Activated CD8-positive, alpha-beta T cell treated with anti-CD3 and anti-CD28 coated beads, Interleukin-2, amount 10 ng/mL, durations not matched to agents 7 days and 5 days (primary cell): ENCODE data around the gene TSHZ1. TPM values are rescaled to one million over a fixed set of nuclear protein-coding genes. Genes with fewer than 3 reads are reported as not detected.
"Not testable (repeated sequence)": the region's sequence is repeated elsewhere in the genome, so short reads cannot be mapped to it uniquely, and the experiment has no call there.

ENCODE experiments used
- ATAC-seq: fragments of 150-1000 bp; cut with Tn5 transposase; one replicate; pipeline ENCODE4 v1.10.0; 2021; ENCODE audit warnings: moderate library complexity
- CTCF ChIA-PET: fragments of 350-600 bp; sonication (Branson Sonifier 250); formaldehyde crosslinking; loops from one replicate; lab custom pipeline; 2021; ENCODE audit warnings: antibody characterized with exemption; lab: Charles Lee
- POLR2A ChIA-PET: fragments of 350-600 bp; sonication (Branson Sonifier 250); formaldehyde crosslinking; loops from one replicate; lab custom pipeline; 2021; ENCODE audit warnings: antibody characterized with exemption; lab: Charles Lee
- DNase-seq: peaks from one replicate; pipeline ENCODE4 v3.0.0-alpha.2; 2020
- H3K27ac Mint-ChIP-seq: one replicate; pipeline ENCODE4 v1.8.0; 2021; ENCODE audit warnings: mild to moderate bottlenecking, mixed read lengths
- H3K27me3 Mint-ChIP-seq: one replicate; pipeline ENCODE4 v1.8.0; 2021; ENCODE audit warnings: low read depth, mixed read lengths
- H3K36me3 Mint-ChIP-seq: one replicate; pipeline ENCODE4 v1.8.0; 2021; ENCODE audit warnings: low read depth, mixed read lengths
- H3K4me1 Mint-ChIP-seq: one replicate; pipeline ENCODE4 v1.8.0; 2021; ENCODE audit warnings: low read depth, mixed read lengths
- H3K4me3 Mint-ChIP-seq: one replicate; pipeline ENCODE4 v1.8.0; 2021; ENCODE audit warnings: mild to moderate bottlenecking, mixed read lengths
- H3K9me3 Mint-ChIP-seq: one replicate; pipeline ENCODE4 v1.8.0; 2022; ENCODE audit warnings: mixed read lengths; ENCODE audit not compliant: insufficient read depth
- total RNA-seq, 2 experiments: library from RNA; stranded (reverse); gene quantifications; one replicate each; pipeline ENCODE4 v1.2.3, GENCODE V29; 2021

TSHZ1 gene
- total RNA-seq, 2 experiments from 2014 or later, result 16.7 to 16.8 TPM

DNA sequence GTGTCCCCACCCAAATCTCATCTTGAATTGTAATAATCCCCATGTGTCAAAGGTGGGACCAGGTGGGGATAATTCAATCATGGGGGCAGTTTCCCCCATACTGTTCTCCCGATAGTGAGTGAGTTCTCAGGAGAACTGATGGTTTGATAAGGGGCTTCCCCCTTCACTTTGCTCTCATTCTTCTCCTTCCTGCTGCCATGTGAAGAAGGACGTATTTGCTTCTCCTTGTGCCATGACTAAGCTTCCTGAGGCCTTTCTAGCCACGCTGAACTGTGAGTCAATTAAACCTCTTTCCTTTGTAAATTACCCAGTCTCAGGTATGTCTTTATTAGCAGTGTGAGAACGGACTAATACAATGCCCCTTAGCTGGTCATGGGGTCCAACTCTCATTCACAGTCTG is 22.9 kb upstream of the TSHZ1 start:
- POLR2A ChIA-PET, H3K27me3 Mint-ChIP-seq, ATAC-seq, H3K27ac Mint-ChIP-seq, H3K9me3 Mint-ChIP-seq, DNase-seq, H3K4me1 Mint-ChIP-seq, H3K4me3 Mint-ChIP-seq, CTCF ChIA-PET, H3K36me3 Mint-ChIP-seq: not testable (repeated sequence)

DNA sequence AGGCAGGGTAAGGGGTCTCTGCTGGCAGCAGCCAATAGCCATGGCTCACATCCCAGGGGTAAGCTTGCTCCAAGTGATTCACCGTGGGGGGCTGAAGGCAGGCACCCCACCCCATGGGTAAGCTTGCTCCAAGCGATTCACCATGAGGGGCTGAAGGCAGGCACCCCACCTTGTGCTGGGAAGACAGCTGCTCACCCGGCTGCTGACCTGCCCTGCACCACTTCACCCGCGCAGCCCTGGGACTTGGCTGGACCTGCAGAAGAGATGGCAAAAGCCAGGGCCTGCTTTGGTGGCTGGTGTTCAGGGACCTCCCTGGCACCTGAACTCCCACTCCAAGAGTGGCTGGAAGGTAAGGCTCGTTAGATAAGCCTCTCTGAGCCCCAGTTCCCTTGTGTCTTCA is 20.9 kb upstream of the TSHZ1 start:
- Mint-ChIP-seq H3K27ac (no peak overlapping the region), H3K27me3 (no peaks in the 10 kb centered on the region), H3K9me3 (no peaks in the 10 kb centered on the region), H3K4me1 (no peaks in the 10 kb centered on the region), H3K4me3 (no peak overlapping the region), H3K36me3 (no peaks in the 10 kb centered on the region)
- ChIA-PET POLR2A (no interaction called here), CTCF (no interaction called here)
- ATAC-seq, result no peak
- DNase-seq, result no peak

DNA sequence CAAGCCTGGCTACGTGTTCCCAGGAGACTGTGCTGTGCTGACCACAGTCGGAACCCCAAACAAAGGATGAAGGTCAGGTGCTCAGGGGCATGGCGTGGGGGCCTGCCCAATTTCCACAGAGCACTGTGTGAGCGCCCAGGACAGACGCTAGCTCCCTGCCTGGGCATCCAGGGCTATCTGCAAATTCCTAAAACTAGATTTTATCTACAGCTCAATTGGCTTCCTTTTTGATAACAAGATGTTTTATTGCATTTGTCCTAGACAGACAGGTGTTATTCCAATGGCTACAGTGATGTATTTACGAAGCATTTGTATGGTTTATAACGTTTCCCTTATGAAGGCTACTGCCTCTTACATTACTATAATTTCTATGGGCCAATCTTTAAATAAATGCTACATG is 17.7 kb upstream of the TSHZ1 start:
- no peak for DNase-seq
- no peak overlapping the region for H3K4me3 Mint-ChIP-seq
- POLR2A ChIA-PET, result interaction anchor here (0.6 kb wide), 1 partner anchor 228 kb away, joined by 3 read pairs; no protein-coding TSS in a partner anchor
- ATAC-seq, result no peak
- H3K27ac Mint-ChIP-seq, result no peak overlapping the region
- H3K27me3 Mint-ChIP-seq, result no peaks in the 10 kb centered on the region
- CTCF ChIA-PET, result no interaction called here
- no peaks in the 10 kb centered on the region for H3K9me3 Mint-ChIP-seq
- peaks cover 3% of the 10 kb centered on the region for H3K36me3 Mint-ChIP-seq
- H3K4me1 Mint-ChIP-seq, result peaks cover 1% of the 10 kb centered on the region

DNA sequence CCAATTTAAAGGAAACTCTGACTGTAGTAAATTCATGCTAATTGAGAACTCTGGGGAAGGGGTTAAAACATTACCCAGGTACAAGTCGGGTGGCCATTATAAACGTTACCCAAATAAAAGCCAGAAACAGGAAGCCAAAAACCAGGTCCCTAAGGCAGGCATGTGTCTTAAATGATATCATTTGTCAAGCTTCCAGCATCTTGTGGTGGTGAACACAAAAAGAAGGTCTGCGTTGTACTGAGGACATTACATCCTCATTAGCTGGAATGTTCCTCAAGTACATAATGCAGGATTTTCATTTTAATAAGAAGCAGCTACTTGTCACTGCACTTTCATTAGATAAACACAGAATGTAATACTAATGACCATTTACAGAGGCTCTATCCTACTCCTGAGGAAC is 12.6 kb upstream of the TSHZ1 start:
- no peaks in the 10 kb centered on the region for H3K9me3 Mint-ChIP-seq
- H3K27me3 Mint-ChIP-seq, result no peaks in the 10 kb centered on the region
- H3K36me3 Mint-ChIP-seq, result peaks cover 26% of the 10 kb centered on the region
- no peak for DNase-seq
- POLR2A ChIA-PET, result interaction anchor here (1.0 kb wide), 1 partner anchor 11 kb away, joined by 3 read pairs; the partner anchor contains the start of gene PTGR3
- no peak overlapping the region for H3K27ac Mint-ChIP-seq
- no peak for ATAC-seq
- peaks cover 5% of the 10 kb centered on the region for H3K4me1 Mint-ChIP-seq
- H3K4me3 Mint-ChIP-seq, result no peak overlapping the region
- CTCF ChIA-PET, result no interaction called here

DNA sequence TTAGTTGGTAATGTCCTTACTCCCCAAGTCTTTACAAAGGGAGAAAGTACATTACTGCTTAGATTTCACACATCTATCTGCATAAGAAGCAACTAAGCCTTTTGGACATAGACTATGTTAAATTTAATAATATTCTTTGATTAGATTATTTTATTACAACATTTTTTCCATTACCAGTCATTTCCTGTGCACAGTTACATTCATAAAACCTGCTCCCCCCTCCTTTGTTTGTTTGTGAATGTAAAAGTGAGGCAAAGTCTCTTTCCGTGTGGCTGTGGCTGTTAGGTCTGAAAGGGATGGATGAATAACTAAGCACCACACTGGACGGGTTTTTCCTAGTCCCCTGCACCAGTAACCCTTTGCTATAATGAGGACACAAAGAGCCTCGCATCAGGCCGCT is 11.3 kb upstream of the TSHZ1 start:
- Mint-ChIP-seq H3K4me3 (no peak overlapping the region), H3K27ac (no peak overlapping the region), H3K36me3 (peaks cover 26% of the 10 kb centered on the region), H3K9me3 (no peaks in the 10 kb centered on the region), H3K4me1 (peaks cover 5% of the 10 kb centered on the region), H3K27me3 (peaks cover 2% of the 10 kb centered on the region)
- DNase-seq (no peak), ATAC-seq (no peak)
- ChIA-PET CTCF (no interaction called here), POLR2A (interaction anchor here (0.7 kb wide), 1 partner anchor 701 kb away, joined by 3 read pairs; no protein-coding TSS in a partner anchor)

DNA sequence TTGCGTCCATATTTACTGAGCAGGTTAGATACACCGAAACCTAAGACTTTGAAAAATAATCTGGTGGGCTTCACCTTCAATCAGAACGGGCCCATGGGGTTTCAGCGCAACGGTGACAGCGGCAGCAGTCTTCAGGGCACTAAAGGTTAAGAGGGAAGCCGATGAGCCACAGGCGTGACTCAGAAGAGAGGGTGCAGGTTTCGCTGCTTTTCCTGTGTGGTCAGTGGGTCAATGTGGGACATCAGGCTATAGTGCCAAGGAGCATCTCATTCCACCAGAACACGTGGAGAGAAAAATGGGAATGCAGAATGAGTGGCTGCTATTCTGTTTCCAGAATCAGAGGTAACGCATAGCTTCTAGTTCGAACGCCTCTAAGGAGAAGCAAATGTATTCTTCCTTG is 10.5 kb upstream of the TSHZ1 start:
- DNase-seq, result no peak
- H3K27ac Mint-ChIP-seq, result no peak overlapping the region
- ChIA-PET CTCF (no interaction called here), POLR2A (no interaction called here)
- H3K4me3 Mint-ChIP-seq, result no peak overlapping the region
- H3K36me3 Mint-ChIP-seq, result peaks cover 28% of the 10 kb centered on the region
- H3K9me3 Mint-ChIP-seq, result no peaks in the 10 kb centered on the region
- no peak for ATAC-seq
- peaks cover 6% of the 10 kb centered on the region for H3K27me3 Mint-ChIP-seq
- peaks cover 8% of the 10 kb centered on the region for H3K4me1 Mint-ChIP-seq

DNA sequence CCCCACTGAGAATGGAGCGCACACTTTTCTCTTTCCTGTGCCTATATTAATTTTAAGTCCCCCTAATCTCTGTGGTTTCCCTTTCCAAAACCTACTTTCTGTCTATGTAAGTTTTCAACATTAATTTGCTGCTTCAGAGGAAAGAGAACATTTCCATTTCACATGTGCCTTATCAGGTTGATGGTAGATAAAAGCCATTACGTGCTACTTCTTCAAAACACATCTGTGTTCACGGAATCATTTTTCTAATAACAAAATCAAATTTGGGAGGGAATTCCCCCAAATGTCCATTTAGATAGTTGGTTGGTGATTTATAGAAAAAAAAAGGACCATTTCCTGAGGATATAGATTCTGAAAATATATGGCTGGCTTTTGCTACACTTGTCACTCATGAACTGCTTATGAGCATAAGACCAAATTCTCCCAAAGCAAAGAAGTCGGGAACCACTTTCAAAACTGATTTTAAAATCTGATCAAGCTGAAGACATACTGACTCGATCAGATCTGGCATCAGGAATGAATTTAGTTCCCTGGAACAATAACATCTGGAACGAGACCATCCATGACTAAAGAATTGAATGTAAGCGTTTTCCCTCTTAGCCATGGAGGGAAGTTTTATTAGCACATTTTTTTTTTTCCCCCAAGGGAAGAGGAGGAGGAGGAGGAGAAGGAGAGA is 9.9 kb upstream of the TSHZ1 start:
- H3K27ac Mint-ChIP-seq, result no peak overlapping the region
- peaks cover 29% of the 10 kb centered on the region for H3K36me3 Mint-ChIP-seq
- no peak for DNase-seq
- ChIA-PET CTCF (no interaction called here), POLR2A (no interaction called here)
- peaks cover 14% of the 10 kb centered on the region for H3K4me1 Mint-ChIP-seq
- H3K4me3 Mint-ChIP-seq, result no peak overlapping the region
- H3K9me3 Mint-ChIP-seq, result no peaks in the 10 kb centered on the region
- H3K27me3 Mint-ChIP-seq, result peaks cover 11% of the 10 kb centered on the region
- no peak for ATAC-seq

DNA sequence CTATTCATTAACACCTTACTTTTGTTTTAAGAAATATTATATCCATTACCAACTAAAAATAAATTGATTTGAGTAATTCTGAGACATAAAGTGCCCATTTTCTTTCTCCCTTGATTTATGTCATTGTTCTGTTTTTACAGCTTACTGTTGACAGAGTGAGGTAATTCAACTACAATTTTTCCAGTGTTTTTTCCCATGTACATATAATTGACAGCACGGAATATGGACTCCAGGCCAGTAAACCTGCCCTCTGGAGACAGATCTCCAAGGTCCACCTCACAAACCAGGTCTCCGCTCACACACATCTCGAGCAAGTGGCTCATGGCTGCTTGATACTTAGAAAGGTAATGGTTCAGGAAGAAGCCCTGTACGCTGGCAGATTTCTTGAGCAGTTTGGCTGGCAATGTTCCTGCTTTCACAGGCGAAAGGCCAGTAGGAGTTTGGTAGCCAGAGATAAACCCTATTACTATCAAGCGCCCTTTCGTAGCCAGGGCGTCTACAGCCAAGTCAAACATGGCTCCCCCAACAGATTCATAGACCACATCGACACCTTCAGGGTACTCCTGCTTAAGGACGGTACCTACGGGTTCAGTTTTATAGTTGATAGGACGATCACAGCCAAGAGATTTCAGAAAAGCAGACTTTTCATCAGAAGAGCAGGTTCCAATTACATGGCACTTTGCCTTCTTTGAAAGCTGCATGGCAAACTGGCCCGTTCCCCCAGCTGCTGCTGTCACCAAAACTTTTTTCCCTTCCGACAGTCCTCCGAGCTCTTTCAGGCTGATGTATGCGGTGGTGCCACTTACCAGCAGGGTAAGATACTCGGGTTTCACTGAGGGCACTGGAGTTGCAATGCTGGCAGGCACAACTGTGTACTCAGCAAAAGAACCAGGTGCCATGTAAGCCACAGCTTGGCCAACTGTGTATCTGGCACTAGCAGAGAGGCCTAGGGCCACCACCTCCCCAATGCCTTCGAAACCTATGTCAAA is 9.0 kb upstream of the TSHZ1 start:
- Mint-ChIP-seq H3K4me1 (peaks cover 21% of the 10 kb centered on the region), H3K4me3 (no peak overlapping the region), H3K27me3 (peaks cover 19% of the 10 kb centered on the region), H3K27ac (no peak overlapping the region), H3K36me3 (peaks cover 28% of the 10 kb centered on the region), H3K9me3 (no peaks in the 10 kb centered on the region)
- POLR2A ChIA-PET, result no interaction called here
- CTCF ChIA-PET, result no interaction called here
- DNase-seq (no peak), ATAC-seq (no peak)

DNA sequence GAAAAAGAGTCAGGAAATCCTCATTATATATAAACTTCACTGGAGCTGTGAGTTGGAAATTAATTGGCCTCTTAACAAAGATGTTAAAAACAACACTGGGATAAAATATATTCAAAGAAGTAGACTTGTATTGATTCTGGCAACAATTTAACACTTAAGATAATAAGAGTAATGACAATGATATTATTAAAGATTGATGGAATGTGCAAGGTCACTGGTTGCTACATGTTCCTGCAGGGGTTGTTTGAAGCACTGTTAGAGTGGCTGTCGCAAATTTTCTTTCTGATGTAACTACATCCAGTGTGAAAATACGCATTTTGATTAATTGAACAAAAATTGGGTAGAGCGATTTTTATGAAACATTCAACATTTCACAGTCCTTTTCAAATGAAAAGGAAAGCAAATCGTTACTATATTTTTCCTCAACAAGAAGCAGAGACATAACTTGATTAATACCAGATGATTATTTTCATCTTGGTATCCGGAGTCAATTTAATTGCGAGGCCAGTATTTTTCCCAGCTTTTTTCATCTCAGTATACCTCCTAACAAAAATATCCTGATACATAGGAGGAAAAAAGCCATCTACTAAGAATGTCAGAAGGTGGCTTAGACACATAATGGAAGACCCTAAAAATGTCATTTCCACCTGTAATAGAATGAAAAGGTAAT is 7.8 kb upstream of the TSHZ1 start:
- no peak overlapping the region for H3K27ac Mint-ChIP-seq

DNA sequence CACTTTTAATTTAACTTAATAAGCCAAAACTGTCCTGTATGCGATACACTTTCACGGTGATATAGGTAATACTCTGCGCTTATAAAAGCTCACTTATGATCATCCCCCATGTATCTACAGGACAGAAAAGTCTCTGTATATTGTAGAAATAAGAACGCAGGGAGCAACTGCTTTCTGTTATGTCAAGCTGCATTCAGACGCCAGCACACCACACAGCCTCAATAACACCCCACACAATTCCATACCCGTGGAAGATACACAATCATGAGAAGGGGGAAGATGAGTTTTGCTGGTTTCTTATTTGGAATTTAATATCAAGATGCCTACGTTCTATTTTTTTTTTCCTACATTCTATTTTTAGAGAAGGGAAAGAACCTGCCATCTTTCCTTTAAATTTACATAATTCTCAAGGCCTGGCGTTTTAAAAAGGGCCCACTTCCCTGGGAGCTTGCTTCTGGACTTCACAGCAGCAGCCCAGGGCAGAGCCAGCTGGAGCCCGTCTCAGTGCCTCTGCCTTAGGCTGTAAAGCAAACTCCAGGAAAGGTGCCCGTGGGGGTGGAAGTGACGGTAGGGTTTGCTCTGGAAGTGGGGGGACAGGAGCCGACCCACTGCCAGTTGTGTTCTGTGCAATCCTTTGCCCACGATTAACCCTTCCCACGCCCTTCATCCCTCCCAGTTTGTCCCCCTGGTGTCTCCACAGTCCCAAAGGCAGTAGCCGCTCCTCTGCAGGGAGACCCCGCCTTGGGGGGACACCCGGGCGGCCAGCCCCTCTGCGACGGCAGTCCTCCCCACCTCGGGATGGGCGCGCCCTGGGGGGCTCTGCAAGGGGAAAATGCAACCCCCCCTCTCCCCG is 7.0 kb upstream of the TSHZ1 start:
- Mint-ChIP-seq H3K9me3 (no peaks in the 10 kb centered on the region), H3K4me1 (peaks cover 28% of the 10 kb centered on the region), H3K27me3 (peaks cover 26% of the 10 kb centered on the region), H3K36me3 (peaks cover 29% of the 10 kb centered on the region), H3K27ac (no peak overlapping the region), H3K4me3 (no peak overlapping the region)
- DNase-seq, result no peak
- ChIA-PET POLR2A (no interaction called here), CTCF (no interaction called here)
- no peak for ATAC-seq

More for the DNA sequence above, 7.8 kb upstream of the TSHZ1 start:
- POLR2A ChIA-PET, result no interaction called here
- Mint-ChIP-seq H3K4me3 (no peak overlapping the region), H3K36me3 (peaks cover 30% of the 10 kb centered on the region), H3K4me1 (peaks cover 33% of the 10 kb centered on the region), H3K27me3 (peaks cover 26% of the 10 kb centered on the region), H3K9me3 (no peaks in the 10 kb centered on the region)
- no peak for DNase-seq
- no peak for ATAC-seq
- CTCF ChIA-PET, result no interaction called here

DNA sequence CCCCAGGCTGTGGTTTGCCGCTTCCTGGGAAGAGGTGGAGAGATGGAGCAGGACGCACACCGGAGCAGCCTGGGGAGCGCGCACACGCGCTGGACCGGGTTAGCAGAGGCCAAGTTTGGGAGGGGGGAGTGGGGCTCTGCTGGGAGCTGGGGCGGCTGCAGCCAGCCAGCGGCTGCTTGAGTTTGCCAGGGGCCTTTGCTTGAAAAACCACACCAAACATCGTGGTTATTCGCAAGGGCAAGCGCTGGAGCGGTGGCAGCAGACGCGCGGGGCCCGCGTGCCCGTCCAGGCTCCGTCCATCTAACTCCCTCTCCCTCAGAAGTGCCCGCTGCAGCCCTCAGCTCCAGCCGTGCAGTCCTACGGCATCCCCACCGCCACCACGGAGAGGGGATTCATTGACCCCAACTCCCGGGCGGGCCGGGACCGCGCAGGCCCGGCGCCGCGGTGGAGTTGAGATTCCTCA is 6.3 kb upstream of the TSHZ1 start:
- Mint-ChIP-seq H3K27me3 (peaks cover 26% of the 10 kb centered on the region), H3K4me1 (peaks cover 28% of the 10 kb centered on the region), H3K27ac (no peak overlapping the region), H3K4me3 (no peak overlapping the region), H3K36me3 (peaks cover 29% of the 10 kb centered on the region), H3K9me3 (no peaks in the 10 kb centered on the region)
- DNase-seq (no peak), ATAC-seq (no peak)
- ChIA-PET POLR2A (no interaction called here), CTCF (no interaction called here)
